WERI-Rb-1 (cell line): Measurements from ENCODE around the gene CIAO3.
A peak's percentile ranks its signal among the peaks of the same experiment; 100 is the strongest.

Experiments used
- DNase-seq: peaks from one replicate; pipeline ENCODE4 v3.0.0-alpha.2; 2020
- H3K27ac ChIP-seq: fragments of 250-450 bp; sonication (Bioruptor Pico); 2 replicates; pipeline ENCODE4 v1.5.1; 2020; ENCODE audit warnings: mild to moderate bottlenecking, moderate library complexity
- H3K27me3 ChIP-seq: fragments of 250-450 bp; sonication (Bioruptor Pico); 2 replicates; pipeline ENCODE4 v1.5.1; 2021; ENCODE audit warnings: mild to moderate bottlenecking, low read depth, moderate library complexity; ENCODE audit not compliant: insufficient read depth, severe bottlenecking
- H3K36me3 ChIP-seq: fragments of 250-450 bp; sonication (Bioruptor Pico); 2 replicates; pipeline ENCODE4 v1.5.1; 2020; ENCODE audit warnings: mild to moderate bottlenecking, moderate library complexity
- H3K4me3 ChIP-seq: 2 replicates; pipeline ENCODE4 v1.5.1; 2011; ENCODE audit warnings: low read depth, mild to moderate bottlenecking, control low read depth, low read length
- H3K9me3 ChIP-seq: fragments of 250-450 bp; sonication (Bioruptor Pico); 2 replicates; pipeline ENCODE4 v1.5.1; 2021; ENCODE audit warnings: mild to moderate bottlenecking, moderate library complexity; ENCODE audit not compliant: severe bottlenecking
- TF ChIP-seq, protein P1 (sequence below): IDR thresholded peaks from 2 replicates; pipeline ENCODE4 v1.5.1; 2011; ENCODE audit warnings: low read depth, mild to moderate bottlenecking, control low read depth, inconsistent platforms, low read length

The CIAO3 gene

DNA sequence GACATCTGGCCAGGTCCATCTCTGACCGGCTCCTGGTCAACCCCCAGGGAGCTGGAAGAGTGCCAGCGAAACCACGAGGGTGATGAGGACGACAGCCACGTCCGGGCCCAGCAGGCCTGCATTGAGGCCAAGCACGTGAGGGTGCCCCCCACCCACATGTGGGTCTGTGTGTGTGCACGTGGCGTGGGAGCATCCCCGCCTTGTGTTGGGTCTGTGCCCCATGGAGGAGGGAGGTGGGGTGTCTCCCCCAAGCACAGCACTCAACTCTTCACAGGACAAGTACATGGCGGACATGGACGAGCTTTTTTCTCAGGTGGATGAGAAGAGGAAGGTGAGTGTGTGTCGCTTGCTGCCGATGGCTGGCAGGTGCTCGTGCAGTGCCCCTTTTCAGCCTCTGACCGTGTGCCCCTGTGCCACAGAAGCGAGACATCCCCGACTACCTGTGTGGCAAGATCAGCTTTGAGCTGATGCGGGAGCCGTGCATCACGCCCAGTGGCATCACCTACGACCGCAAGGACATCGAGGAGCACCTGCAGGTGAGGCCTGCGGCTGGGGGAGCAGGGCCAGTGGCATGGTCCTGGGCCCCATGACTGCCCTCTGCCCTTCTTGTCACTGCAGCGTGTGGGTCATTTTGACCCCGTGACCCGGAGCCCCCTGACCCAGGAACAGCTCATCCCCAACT is 58.9 kb downstream of the CIAO3 start:
- Histone ChIP-seq H3K4me3 (no peak overlapping the region), H3K36me3 (peaks cover 51% of the 10 kb centered on the region), H3K27ac (no peak overlapping the region; the same call in 1 of the 2 replicates), H3K9me3 (no peaks in the 10 kb centered on the region), H3K27me3 (no peaks in the 10 kb centered on the region)
- no peak for DNase-seq
- TF ChIP-seq, protein P1, sequence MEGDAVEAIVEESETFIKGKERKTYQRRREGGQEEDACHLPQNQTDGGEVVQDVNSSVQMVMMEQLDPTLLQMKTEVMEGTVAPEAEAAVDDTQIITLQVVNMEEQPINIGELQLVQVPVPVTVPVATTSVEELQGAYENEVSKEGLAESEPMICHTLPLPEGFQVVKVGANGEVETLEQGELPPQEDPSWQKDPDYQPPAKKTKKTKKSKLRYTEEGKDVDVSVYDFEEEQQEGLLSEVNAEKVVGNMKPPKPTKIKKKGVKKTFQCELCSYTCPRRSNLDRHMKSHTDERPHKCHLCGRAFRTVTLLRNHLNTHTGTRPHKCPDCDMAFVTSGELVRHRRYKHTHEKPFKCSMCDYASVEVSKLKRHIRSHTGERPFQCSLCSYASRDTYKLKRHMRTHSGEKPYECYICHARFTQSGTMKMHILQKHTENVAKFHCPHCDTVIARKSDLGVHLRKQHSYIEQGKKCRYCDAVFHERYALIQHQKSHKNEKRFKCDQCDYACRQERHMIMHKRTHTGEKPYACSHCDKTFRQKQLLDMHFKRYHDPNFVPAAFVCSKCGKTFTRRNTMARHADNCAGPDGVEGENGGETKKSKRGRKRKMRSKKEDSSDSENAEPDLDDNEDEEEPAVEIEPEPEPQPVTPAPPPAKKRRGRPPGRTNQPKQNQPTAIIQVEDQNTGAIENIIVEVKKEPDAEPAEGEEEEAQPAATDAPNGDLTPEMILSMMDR, result no peak

DNA sequence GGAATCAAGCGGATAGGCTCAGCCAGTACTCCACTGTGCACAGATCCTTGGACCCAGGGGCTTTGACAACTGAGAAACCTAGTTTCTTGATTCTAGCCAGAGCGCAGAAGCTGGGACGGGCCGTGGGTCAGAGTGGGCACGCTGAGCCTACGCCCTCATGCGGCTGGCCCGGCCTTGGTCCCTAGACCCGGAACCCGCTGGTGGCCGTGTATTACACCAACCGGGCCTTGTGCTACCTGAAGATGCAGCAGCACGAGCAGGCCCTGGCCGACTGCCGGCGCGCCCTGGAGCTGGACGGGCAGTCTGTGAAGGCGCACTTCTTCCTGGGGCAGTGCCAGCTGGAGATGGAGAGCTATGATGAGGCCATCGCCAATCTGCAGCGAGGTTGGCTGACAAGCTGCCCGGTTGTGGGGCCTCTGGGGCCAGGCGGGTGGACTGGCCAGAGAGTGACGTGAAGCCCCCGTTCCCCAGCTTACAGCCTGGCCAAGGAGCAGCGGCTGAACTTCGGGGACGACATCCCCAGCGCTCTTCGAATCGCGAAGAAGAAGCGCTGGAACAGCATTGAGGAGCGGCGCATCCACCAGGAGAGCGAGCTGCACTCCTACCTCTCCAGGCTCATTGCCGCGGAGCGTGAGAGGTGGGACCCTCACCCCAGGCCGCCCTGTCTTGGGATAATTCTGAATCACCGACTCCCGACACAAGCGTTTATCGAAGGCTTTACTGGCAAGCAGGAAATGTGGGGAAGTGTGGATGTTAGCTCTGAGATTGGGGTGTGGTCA is 59.6 kb downstream of the CIAO3 start:
- DNase-seq, result peak; percentile 38
- H3K27ac ChIP-seq, result peak overlapping the region; percentile 91
- TF ChIP-seq, protein P1, result peak; percentile 37; the same call in 1 of the 2 replicates
- peak overlapping the region; percentile 76 for H3K4me3 ChIP-seq
- no peaks in the 10 kb centered on the region for H3K27me3 ChIP-seq
- peaks cover 43% of the 10 kb centered on the region for H3K36me3 ChIP-seq
- H3K9me3 ChIP-seq, result no peaks in the 10 kb centered on the region

DNA sequence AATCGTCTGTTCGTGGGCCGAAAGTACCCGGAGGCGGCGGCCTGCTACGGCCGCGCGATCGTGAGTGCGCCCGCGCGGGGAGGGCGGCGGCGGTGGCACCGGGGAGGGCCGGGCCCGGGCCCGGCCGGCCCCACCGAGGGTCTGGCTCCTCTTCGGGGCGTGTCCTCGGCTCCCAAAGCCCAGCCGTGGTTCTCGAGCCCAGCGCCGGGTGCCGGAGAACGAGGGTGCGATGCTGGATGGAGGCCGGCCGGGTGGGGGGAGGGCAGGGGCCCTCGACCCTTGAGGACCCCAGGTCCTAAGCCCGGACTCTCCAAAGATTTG is 60.2 kb downstream of the CIAO3 start:
- Histone ChIP-seq H3K27ac (peak overlapping the region; percentile 91), H3K27me3 (no peaks in the 10 kb centered on the region)

DNA sequence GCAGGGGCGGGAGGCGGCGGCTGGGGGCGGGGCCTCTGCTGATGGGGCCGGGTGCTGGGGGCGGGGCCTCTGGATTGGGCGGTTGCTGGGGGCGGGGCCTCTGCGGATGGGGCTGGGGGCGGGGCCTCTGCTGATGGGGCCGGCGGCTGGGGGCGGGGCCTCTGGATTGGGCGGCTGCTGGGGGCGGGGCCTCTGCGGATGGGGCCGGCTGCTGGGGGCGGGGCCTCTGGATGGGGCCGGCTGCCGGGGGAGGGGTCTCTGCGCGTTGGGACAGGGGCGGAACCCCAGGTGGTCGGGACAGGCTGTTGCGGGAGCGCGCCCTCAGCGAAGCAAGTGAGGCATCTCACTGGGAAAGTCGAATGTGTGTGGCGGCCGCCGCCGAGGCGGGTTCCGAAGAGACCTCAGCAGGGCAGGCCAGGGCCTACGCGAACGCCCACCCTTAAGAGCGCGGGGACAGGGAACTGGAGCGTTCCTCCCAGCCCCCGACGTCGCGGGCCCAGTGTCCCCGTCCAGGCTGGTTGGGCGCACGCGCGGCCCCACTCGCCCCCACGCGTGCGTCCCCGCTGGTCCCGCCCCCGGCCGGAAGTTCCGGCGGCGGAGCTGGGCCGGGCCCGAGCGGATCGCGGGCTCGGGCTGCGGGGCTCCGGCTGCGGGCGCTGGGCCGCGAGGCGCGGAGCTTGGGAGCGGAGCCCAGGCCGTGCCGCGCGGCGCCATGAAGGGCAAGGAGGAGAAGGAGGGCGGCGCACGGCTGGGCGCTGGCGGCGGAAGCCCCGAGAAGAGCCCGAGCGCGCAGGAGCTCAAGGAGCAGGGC is 60.8 kb downstream of the CIAO3 start, which contains the start of gene STUB1:
STUB1 (plus strand) TSS at position 597 of the 811 bp plus-strand sequence; CDS start at position 713, 116 bp downstream.
- H3K4me3 ChIP-seq, result peak within 1 kb of the TSS; percentile 76
- peak; percentile 94 for DNase-seq
- H3K36me3 ChIP-seq, result peaks cover 34% of the 10 kb centered on the region
- H3K27me3 ChIP-seq, result no peaks in the 10 kb centered on the region
- H3K27ac ChIP-seq, result peak within 1 kb of the TSS; percentile 92
- TF ChIP-seq, protein P1, result no peak
- H3K9me3 ChIP-seq, result no peaks in the 10 kb centered on the region

More for the DNA sequence above, 60.2 kb downstream of the CIAO3 start:
- peak overlapping the region; percentile 76 for H3K4me3 ChIP-seq
- DNase-seq, result no peak
- TF ChIP-seq, protein P1, result no peak
- no peaks in the 10 kb centered on the region for H3K9me3 ChIP-seq
- H3K36me3 ChIP-seq, result peaks cover 39% of the 10 kb centered on the region
